NOMO-1 (cell line): Measurements from ENCODE around the gene HERC5.
A peak's percentile ranks its signal among the peaks of the same experiment; 100 is the strongest.
"Not testable (repeated sequence)": the region's sequence is repeated elsewhere in the genome, so short reads cannot be mapped to it uniquely, and the experiment has no call there.

Source experiments
- DNase-seq, 2 experiments: peaks; one replicate each; lab custom pipeline; 2025; ENCODE audit not compliant: unreplicated experiment in 2 of 2; lab: John Stamatoyannopoulos, UW

HERC5 gene

DNA sequence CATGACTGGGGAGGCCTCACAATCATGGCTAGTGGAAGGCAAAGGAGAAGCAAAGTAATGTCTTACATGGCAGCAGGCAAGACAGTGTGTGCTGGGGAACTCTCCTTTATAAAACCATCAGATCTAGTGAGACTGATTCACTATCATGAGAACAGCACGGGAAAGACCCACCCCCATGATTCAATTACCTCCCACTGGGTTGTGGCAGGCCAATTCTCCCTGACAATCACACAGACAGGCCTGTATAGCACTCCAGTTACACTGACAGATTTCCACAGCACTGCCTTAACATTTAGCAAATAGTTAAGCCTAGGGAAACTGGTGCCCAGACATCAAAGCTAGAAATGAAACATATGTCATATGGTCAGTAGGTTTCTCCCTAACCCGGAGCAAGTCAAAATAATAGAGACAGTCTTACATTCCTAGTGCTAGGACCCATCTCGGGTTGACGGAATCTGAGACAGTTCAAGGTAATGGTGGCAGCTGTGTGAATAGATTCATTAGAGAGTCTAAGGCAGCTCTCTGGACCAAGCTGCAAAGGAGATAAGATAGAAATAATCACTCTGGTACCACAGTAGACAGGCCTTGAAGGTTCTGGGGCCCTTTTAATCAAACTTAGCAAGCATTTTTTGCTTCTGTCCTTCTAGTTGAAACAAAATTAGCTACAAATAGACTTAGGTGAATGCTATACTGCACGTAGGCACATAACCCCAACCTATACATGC lies 9.4 kb upstream of the HERC5 start:
- no peak for DNase-seq

DNA sequence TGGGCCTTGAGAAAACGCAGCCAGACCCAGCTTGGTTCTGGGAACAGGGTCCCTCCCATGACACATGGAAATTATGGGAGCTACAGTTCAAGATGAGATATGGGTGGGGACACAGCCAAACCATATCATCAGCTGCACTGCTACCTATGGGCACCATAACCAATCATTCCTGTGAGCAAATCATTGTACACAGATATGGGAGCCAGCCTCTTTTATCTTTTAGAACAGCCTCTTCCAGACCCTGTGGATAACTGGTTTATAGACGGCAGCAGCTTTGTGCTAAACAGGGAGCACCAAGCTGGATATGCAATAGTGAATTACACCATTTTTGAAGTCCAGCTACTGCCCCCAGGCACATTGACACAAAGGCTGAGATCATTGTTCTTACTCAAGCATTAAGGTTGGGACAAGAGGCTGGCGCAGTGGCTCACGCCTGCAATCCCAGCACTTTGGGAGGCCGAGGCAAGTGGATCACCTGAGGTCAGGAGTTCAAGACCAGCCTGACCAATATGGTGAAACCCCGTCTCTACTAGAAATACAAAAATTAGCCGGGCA lies 8.6 kb upstream of the HERC5 start:
- not testable (repeated sequence) for DNase-seq

DNA sequence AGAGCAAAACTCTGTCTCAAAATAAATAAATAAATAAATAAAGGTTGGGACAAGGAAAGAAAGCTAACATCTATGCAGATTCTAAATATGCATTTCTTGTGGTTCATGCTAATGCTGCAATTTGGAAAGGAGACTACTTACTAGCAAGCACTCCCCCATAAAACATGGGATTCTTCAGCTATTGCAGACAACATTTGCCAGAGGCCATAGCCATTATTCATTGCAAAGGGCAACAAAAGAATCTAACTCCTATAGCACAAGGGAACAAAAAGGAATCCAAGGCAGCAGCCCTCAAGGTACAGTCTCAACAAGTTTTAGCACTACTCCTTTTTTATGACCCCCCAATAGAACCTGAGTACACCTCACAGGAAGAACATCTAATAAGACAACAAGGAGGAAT lies 8.0 kb upstream of the HERC5 start:
- no peak for DNase-seq

DNA sequence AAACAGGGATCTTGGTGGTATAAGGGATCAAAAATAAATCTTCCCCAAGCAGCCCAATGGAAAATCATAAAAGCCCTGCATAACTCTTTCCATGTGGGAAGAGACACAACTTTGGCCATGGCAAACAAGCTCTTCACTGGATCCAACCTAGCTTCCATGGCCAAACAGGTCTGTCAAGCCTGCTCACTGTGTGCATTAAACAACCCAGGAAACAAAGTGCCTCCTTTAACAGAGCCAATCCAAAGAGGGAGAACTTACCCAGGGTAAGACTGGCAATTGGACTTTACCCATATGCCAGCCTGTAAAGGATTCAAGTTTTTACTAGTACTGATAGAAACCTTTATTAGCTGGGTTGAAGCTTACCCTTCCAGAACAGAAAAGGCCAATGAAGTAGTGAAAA lies 7.6 kb upstream of the HERC5 start:
- no peak for DNase-seq

DNA sequence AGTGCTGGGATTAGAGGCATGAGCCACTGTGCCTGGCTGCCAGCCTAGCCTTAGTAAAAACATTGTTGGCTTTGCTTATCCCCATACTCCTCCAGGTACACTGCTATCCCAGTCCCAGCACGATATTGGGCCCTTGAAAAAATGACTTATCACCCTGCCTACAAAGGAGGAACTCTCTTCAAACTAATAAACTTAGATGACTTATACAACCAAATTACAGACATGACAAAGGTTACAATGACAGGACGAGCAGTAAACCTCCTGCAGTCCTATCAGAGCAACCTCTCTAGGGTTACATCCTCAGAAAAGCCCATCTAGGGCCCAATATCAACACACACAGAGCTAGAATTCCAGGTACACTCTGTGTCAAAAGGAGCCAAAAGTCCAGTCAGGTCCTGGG lies 5.7 kb upstream of the HERC5 start:
- no peak for DNase-seq

DNA sequence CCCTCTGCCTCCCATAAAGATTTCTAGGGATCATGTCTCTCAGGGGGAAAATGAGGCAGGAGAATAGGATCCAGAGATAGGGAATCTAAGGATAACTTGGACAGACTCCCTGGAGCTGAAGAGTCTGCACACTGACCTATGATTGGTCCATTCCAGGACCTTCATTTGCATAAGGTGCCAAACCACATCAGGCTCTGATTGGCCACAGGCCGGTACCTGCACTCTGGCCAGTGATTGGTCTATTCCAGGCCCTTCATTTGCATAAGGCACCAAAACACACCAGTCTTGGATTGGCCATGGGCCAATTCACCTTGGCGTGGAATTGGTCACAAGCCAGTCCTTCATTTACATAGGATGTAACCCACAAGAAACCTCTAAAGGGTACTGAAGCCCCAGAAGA lies 4.0 kb upstream of the HERC5 start:
- DNase-seq = no peak

DNA sequence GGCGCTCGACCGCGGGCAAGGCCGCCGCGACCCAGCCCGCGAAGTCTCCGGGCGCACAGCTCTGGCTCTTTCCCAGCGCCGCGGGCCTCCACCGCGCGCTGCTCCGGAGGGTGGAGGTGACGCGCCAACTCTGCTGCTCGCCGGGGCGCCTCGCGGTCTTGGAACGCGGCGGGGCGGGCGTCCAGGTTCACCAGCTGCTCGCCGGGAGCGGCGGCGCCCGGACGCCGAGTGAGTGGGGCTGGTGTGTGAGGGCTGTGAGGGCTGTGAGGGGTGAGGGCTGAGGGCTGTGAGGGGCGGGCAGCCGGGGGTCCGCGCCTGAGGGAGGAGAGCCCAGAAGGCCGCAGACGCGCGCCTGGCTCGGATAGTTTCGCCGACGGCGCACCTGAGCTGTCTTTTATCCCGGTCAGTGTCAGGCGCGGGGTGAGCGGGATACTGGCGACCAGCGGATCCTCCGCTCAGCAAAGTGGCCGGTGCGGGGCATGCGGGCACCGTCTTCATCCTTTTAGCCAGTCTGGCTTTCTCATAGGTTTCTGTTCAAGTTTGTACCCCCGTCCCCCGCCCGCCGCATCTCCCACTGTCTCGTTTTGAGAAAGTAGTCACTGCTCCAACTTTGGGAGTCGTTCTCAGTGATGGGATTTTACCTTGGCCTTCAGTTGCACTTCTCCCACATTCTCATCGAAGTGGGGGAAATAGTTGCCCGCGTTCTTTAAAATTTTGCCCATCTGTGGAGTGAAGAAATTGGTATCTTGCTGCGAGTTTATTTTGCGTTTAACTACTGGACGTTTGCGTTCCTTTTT lies 586 bp downstream of the HERC5 start:
- no peak for DNase-seq

DNA sequence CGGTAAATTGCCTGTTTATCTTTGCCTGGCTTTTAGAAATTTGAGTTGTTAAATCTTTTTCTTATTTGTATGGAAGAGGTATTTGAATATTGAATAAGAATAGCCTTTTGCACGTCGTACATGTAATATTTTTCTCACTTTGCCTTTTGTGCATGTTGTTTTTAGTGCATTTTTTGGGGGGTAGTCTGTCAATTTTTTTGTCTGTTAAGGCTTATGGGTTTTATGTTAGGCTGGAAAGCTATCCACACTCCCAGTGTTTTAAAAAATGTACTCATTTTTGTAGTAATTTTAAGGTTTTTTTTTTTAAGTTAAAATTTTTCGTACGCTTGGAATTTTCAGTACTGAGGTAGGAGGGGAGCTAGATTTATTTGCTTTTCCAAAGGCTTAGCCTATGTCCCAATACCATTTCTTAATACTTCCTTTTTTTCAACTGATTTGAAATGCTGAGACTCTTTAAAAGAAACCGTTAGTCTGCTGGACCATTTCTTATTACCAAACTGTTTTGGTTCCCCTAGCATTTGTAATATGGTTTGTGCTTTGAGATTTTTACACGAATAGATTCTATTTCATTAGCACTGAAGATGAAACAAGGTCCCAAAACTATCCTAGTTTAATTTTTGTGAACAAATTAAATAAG lies 1.3 kb downstream of the HERC5 start:
- DNase-seq = peak; percentile 2 to 64

DNA sequence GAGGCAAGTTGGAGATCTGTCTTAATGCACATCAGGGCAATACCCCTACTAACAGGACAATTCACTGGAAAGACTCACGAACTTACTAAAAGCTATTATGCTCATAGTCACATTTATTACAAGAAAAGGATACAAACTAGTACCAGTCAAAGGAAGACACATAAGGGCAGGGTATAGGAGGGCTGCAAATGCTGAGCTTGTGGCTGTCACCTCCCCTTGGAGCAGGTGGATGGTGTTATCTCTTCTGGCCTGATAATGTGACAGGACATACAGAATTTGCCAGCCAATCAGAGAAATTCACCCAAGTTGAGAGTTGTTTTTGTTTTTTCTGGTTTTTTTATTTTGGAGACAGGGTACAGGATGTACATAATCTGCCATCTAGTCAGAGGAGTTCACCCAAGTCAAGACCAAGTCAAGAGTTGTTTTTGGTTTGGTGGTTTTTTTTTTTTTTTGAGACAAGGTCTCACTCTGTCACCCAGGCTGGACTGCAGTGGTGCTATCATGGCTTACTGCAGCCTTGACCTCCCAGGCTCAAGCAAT lies 8.8 kb downstream of the HERC5 start:
- DNase-seq = no peak

DNA sequence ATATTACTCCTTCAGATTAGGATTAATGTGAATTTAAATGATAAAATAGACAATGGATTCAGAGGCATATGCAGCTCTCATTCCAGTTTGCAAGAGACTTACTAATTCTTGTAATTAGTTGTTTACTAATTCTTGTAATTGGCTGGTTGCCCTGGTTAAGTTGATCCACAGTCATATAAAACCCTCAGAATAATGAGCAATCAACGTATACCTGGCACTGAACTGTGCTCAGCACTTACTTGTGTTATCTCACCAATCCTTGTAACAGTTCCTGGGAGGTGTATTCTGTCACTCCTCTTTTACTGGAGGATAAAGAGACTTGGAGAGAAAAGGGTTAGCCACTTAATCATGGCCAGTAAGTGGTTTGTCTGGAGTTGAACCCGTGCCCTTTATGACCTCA lies 10.5 kb downstream of the HERC5 start:
- DNase-seq = no peak

DNA sequence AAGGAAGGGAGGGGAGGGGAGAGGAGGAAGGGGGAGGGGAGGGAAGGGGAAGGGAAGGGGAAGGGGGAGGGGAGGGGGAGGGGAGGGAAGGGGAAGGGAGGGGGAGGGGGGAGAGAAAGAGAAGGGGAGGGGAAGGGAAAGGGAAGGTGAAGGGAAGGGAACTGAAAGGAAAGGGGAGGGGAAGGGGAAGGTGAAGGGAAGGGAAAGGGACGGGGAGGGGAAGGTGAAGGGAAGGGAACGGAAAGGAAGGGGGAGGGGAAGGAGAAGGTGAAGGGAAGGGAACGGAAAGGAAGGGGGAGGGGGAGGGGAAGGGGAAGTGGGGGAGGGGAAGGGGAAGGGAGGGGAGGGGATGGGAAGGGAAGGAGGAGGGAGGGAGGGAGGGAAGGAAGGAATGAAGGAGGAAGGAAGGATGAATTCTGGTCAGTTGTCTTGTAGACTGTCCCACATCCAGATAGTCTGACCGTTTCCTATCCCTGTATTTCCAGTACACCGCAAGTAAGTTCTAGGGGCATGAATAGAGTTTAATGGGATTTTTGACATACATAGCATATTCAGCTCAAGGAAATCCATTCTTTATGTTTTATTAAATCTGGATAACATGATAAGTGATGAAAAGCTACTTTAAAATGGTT lies 20.4 kb downstream of the HERC5 start:
- no peak for DNase-seq

DNA sequence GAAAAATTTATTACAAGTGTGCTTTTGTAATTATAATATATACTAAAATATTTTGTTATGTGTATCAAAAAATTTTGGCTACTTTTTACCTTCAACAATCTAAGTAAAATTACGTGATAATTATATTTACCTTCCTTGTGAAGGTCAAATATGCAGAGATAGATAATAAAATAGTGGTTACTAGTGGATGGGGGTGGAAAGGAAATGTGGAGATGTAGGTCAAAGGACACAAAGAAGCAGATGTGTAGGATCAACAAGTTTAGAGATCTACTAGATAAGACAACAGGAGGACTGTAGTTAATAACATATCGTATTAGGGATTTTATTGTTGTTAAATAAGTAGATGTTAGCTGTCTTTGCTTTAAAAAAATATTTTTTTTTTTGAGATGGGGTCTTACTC lies 21.3 kb downstream of the HERC5 start:
- no peak for DNase-seq

DNA sequence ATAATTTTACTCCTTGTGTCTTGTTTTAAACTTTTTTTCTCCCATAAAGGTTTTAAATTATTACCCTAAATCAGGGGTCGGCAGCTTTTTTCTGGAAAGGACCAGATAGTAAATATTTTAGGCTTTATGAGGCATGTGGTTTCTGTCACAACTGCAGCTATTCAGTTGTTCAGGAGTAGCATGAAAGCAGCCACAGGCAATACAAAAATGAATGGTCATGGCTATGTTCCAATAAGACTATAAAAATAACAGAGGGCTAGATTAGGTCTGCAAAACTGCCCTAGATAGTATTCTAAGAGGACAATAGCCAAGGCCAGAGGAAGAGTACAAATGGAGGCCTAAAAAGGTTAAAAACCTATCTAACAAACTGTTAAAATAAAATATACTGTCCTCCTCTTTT lies 24.6 kb downstream of the HERC5 start:
- DNase-seq = no peak

DNA sequence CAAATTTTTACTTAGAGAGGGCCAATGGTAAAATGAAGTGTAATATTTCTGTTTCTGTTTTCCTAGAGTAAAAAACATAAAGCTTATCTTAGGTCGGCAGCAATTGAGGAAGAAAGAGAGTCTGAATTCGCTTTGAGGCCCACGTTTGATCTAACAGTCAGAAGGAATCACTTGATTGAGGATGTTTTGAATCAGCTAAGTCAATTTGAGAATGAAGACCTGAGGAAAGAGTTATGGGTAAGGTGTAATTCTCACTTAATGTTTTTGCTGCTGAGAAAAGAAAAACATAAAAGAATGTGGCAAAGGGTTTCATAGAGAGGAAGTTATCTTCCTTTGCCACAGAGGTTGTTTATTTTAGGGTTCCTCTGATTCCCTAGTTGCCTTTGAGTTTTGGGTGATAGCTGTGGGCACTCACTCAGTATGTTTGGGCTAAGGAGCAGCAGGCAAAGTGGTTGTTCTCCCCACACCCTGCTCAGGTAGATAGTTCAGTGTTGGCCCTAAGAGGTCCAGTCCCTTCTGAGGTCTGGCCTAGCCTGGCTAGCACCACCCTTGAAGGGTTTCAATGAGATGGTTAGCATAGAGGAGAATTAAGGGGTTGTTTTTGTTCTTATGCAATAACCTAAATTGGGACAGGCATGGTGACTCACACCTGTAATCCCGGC lies 32.3 kb downstream of the HERC5 start:
- DNase-seq = no peak

DNA sequence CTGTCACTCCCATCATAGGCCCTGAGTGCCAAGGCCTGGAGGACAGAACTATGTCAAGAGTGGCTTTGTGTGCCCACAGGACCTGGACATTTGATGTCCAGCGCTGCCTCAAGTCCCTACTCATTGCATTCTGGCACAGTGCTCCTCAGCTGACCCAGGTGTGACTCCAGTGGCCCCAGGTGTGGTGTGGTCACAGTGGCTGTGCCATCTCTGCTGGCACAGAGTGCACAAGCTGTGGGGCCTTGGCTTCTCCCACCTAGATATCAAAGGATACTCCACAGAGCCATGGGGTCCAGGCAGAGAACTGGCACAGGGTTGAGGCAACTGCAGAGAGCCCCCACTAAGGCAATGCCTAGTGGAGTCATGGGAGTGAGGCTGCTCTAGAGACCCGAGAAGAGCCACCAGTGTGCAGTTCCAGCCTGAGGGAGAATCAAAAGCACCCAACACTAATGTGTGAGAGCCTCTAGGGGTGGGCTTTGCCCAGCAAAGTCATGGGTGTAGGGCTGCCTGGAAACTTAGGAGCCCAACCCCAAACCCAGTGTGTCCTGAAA lies 41.0 kb downstream of the HERC5 start:
- DNase-seq = no peak

DNA sequence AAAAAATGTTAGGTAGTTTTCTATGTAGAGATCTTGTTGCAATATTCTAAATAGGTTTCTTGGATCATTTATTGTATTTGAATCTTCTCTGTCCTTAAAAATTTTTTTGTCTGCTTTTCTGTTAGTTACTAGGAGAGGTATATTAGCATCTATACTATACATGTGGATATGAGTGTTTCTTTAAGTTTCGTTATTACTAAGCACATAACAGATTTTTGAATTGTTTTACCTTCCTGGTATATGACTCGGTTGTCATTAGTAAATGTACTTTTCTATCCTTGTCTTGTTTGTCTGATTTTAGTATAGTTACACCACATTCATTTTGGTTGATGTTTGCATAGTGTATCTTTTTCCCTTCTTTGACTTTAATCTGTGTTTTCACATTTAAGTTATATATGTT lies 46.4 kb downstream of the HERC5 start:
- no peak for DNase-seq

DNA sequence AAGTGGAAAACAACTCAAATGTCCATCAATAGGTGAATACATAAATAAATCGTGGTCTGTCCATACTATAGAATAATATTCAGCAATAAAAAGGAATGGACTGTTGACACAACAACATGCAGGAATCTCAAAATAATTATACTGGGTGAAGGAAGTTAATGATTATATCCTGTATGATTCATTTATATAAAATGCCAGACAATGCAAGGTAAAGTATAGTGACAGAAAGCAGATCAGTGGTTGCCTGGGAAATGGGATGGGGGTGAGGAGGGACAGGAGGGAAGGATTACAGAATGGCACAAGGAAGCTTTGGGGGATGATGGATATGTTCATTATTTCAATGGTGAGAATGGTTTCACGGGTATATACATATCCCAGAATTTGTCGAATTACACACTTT lies 54.3 kb downstream of the HERC5 start:
- DNase-seq = no peak

DNA sequence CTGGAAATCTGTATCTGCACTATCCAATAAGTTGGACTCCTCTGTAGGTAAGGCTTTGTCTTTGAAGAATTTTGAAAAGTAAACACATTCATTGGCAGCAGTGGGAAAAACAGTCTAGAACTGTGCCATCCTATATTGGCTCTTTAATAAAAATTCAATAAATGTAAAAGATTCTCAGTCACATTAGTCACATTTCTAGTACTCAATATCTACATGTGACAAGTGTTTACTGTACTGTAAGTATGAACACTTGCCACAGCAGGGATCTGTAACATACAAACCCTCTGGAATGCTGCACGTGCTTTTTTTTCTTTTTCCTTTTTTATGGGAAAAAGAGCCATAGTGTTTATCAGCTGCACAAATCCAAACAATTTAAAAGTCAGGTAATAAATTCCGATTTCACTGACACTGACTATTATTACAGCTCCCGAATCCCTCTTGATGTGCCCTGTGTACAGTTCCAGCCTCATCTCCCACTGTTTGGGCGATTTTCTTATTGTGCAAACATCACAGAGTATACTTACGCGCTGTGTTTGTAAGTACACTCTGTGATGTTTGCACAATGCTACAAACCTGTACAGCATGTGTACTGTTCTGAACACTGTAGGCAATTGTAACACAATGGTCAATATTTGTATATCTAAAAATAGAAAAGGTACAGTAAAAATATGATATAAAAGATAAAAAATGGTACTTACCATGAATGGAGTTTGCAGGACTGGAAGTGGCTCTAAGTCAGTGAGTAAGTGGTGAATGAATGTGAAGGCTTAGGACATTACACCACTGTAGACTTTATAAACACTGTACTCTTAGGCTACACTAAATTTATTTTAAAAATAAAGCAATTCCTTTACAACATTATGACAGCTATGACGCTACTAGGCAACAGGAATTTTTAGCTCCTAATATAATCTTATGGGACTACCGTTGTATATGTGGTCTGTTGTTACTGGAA lies 57.9 kb downstream of the HERC5 start:
- DNase-seq = no peak

DNA sequence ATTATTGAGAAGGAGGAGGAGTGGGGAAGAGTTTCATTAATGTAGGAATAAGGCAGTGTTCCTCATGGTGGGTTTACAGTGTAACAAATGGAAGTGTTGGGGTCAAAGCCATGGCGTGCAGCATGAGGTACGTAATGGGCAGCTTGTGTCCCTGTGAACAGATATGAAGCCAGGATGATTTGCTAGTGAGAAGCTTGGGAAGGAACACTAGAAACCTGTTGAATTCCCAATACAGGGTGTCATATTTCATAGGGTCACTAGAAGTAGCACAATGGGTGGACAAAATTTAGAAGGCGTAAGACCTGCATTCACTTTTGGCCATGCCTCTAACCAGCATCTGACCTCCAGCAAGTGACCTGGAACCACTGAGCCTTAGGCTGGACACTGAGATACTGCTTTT lies 59.8 kb downstream of the HERC5 start:
- no peak for DNase-seq
